ENCODE data around the gene PLCD3.

The PLCD3 gene

DNA sequence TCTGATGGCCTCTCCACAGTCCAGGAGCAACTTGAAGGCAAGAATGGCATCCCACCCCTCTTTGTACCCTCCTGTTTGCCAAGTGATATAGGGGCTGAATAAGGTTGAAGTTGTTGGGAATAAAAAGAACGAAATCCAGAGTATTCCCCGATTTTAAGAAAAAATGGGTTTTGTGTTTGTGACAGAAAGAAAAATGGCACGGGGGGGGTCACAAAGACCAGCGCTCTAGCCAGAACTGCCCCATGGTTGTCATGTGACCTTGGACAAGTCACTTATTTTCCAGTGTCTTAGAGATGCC lies 14.2 kb upstream of the PLCD3 start:
- Mint-ChIP-seq H3K36me3 (ENCODE audit: low read depth) (peaks cover 23% of the 10 kb centered on the region), H3K4me1 (ENCODE audit: low read depth) (peaks cover 22% of the 10 kb centered on the region), H3K9me3 (no peaks in the 10 kb centered on the region), H3K27ac (peak overlapping the region; percentile 100), H3K27me3 (ENCODE audit: low read depth) (peaks cover 3% of the 10 kb centered on the region), H3K4me3 (peak overlapping the region; percentile 99)
- DNase-seq (ENCODE audit: low spot score): no peak

GRCh38 chr17:45146166-45146565 lies 13.9 kb upstream of the PLCD3 start:
- DNase-seq (ENCODE audit: low spot score): no peak
- peak overlapping the region; percentile 99 for H3K4me3 Mint-ChIP-seq
- H3K36me3 Mint-ChIP-seq (ENCODE audit: low read depth): peaks cover 22% of the 10 kb centered on the region
- peaks cover 3% of the 10 kb centered on the region for H3K27me3 Mint-ChIP-seq (ENCODE audit: low read depth)
- H3K27ac Mint-ChIP-seq: peak overlapping the region; percentile 45
- peaks cover 22% of the 10 kb centered on the region for H3K4me1 Mint-ChIP-seq (ENCODE audit: low read depth)
- no peaks in the 10 kb centered on the region for H3K9me3 Mint-ChIP-seq

DNA sequence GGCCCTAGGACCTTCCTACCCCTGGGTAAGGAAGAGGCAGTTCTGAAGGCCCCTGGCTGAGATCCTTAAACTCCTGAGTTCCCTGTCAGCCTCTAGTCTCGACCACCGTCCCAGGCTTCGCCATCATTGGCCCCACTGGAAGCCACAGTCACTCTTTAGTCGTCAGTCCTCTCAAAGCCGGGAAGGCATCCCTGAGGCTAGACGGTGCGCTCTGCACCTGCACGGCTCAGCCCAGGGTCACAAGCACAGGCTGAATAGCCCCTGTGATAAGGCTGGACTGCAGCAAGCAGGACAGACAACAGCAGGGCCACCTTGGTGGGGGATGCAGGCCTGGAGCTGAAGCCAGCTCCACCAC lies 12.7 kb upstream of the PLCD3 start:
- peak overlapping the region; percentile 40 for H3K4me3 Mint-ChIP-seq
- peaks cover 3% of the 10 kb centered on the region for H3K27me3 Mint-ChIP-seq (ENCODE audit: low read depth)

GRCh38 chr17:45144199-45145034 lies 12.1 kb upstream of the PLCD3 start:
- H3K27me3 Mint-ChIP-seq (ENCODE audit: low read depth): peaks cover 3% of the 10 kb centered on the region
- H3K9me3 Mint-ChIP-seq: no peaks in the 10 kb centered on the region
- H3K36me3 Mint-ChIP-seq (ENCODE audit: low read depth): peaks cover 8% of the 10 kb centered on the region
- DNase-seq (ENCODE audit: low spot score): no peak
- no peak overlapping the region for H3K27ac Mint-ChIP-seq
- peaks cover 21% of the 10 kb centered on the region for H3K4me1 Mint-ChIP-seq (ENCODE audit: low read depth)
- H3K4me3 Mint-ChIP-seq: peak overlapping the region; percentile 40

More for the DNA sequence above, 12.7 kb upstream of the PLCD3 start:
- no peak overlapping the region for H3K27ac Mint-ChIP-seq
- H3K9me3 Mint-ChIP-seq: no peaks in the 10 kb centered on the region
- peaks cover 21% of the 10 kb centered on the region for H3K4me1 Mint-ChIP-seq (ENCODE audit: low read depth)
- DNase-seq (ENCODE audit: low spot score): no peak
- H3K36me3 Mint-ChIP-seq (ENCODE audit: low read depth): peaks cover 14% of the 10 kb centered on the region

DNA sequence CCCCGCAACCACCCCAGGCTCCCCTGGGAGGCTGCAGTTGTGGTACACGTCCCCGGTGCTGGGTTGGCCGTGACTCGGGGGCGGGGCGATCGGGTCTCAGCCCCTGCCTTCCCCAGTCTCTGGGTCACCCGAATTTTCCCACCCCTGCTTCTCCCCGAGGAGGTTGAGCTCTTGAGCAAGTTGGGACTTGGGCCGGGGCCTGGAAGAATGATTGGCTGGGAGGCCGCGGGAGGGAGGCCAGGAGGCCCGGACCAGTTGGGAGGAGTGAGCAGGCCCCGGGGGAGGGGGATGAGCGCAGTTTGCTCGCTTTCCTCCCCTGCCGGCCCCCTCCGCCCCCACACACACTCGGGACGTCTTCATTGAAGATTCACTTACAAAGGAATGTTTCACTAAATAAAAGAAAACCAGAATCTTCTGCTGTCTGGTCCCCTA lies 11.5 kb upstream of the PLCD3 start:
- Mint-ChIP-seq H3K9me3 (no peaks in the 10 kb centered on the region), H3K4me3 (peak overlapping the region; percentile 36), H3K27ac (no peak overlapping the region), H3K36me3 (ENCODE audit: low read depth) (peaks cover 4% of the 10 kb centered on the region), H3K4me1 (ENCODE audit: low read depth) (peaks cover 21% of the 10 kb centered on the region), H3K27me3 (ENCODE audit: low read depth) (peaks cover 3% of the 10 kb centered on the region)
- DNase-seq (ENCODE audit: low spot score): no peak

DNA sequence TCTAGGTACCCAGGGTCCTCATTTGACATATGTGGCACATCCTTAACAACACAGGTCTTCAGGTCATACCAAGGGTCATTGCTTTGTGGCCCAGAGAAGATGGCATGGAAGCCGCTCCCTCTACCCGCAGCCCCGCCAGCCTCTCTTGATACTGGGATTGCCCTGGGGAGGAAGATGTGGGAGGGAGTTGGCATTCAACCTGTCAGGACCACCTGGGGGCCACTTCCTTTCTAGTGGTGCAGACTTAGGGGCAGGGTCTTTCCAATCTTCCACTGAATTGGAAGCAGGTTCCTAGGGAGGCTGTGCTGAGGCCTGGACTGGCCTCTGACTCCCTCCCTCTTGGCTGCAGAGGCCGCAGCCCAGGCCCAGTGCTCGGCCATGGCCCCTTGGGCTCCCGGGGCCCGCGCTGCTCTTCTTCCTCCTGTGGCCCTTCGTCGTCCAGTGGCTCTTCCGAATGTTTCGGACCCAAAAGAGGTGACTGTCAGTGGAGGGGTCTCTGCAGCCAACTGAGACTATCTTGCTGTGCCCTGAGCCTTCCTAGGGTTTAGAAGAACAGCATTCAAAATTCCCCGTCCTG lies 10.9 kb upstream of the PLCD3 start:
- H3K36me3 Mint-ChIP-seq (ENCODE audit: low read depth): peaks cover 4% of the 10 kb centered on the region
- no peak overlapping the region for H3K4me3 Mint-ChIP-seq
- H3K27me3 Mint-ChIP-seq (ENCODE audit: low read depth): peaks cover under 1% of the 10 kb centered on the region
- no peak for DNase-seq (ENCODE audit: low spot score)
- H3K9me3 Mint-ChIP-seq: no peaks in the 10 kb centered on the region
- no peak overlapping the region for H3K27ac Mint-ChIP-seq
- peaks cover 21% of the 10 kb centered on the region for H3K4me1 Mint-ChIP-seq (ENCODE audit: low read depth)

GRCh38 chr17:45139533-45139920 lies 7.2 kb upstream of the PLCD3 start:
- DNase-seq (ENCODE audit: low spot score): no peak
- Mint-ChIP-seq H3K9me3 (no peaks in the 10 kb centered on the region), H3K27me3 (ENCODE audit: low read depth) (no peaks in the 10 kb centered on the region), H3K4me1 (ENCODE audit: low read depth) (peaks cover 19% of the 10 kb centered on the region), H3K4me3 (no peak overlapping the region), H3K36me3 (ENCODE audit: low read depth) (no peaks in the 10 kb centered on the region), H3K27ac (no peak overlapping the region)

GRCh38 chr17:45138911-45139532 lies 6.7 kb upstream of the PLCD3 start:
- Mint-ChIP-seq H3K27ac (no peak overlapping the region), H3K27me3 (ENCODE audit: low read depth) (no peaks in the 10 kb centered on the region), H3K4me3 (no peak overlapping the region), H3K36me3 (ENCODE audit: low read depth) (no peaks in the 10 kb centered on the region), H3K4me1 (ENCODE audit: low read depth) (peaks cover 19% of the 10 kb centered on the region), H3K9me3 (no peaks in the 10 kb centered on the region)
- no peak for DNase-seq (ENCODE audit: low spot score)

DNA sequence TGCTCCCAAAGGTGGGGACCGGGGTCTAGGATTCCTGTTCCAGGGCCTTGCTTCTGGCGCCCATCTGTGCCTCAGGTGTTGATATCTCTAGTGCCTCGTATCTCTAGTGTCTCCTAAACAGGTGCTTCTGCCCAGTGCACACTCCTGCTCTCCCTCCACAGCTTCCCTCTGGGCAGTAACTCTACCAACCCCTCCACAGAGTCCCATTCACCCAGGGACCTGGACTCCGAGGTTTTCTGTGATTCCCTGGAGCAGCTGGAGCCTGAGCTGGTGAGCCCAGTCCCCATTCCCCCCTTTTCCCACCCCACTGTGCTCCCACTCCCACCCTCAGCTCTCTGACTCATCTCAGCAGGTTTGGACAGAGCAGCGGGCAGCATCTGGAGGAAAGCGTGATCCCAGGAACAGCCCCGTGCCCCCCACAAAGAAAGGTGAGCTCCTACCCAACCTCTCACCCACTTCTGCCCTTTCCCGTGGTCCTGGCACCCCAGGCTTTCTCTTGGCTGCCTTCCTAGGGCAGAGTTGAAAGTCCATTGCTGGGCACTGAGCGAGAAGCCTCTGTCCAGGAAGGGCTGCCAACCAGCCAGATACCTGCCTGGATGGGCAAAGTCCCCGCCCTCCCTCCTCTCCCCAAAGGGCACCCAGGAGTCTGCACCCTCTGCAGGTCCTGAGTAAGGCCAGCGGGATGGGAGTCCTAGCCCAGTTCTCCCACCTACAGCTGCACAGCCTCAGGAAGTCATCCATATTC lies 5.4 kb upstream of the PLCD3 start:
- Mint-ChIP-seq H3K27me3 (ENCODE audit: low read depth) (no peaks in the 10 kb centered on the region), H3K27ac (no peak overlapping the region), H3K9me3 (no peaks in the 10 kb centered on the region), H3K36me3 (ENCODE audit: low read depth) (no peaks in the 10 kb centered on the region), H3K4me1 (ENCODE audit: low read depth) (peaks cover 23% of the 10 kb centered on the region), H3K4me3 (no peak overlapping the region)
- no peak for DNase-seq (ENCODE audit: low spot score)

DNA sequence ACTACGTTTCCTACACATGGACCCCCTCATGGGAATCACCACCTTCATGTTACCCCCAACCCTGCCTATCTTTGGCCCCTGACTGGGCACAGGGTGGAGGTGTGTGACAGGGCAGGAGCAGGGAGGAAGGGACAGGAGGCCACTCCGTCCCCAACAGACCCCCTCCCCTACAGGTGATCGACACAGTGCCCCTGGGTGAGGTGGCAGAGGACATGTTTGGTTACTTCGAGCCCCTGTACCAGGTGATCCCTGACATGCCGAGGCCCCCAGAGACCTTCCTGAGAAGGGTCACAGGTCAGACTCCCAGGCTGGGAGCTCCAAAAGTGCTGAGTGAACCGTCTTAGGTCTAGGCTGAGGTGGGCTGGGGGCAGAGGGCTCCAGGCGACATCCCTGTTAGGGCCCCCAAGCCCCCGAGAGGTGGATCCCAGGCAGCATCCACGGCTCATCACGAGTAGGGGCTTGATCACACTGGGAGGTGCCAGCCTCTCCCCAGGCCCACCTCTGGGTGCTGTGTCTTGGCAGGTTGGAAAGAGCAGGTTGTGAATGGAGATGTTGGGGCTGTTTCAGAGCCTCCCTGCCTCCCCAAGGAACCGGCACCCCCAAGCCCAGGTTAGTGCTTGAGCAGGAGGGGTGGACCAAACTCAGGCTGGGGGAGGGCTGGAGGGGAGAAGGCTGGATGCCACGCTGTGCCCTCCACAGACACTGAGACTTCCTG lies 4.7 kb upstream of the PLCD3 start:
- no peaks in the 10 kb centered on the region for H3K27me3 Mint-ChIP-seq (ENCODE audit: low read depth)
- no peak for DNase-seq (ENCODE audit: low spot score)
- H3K9me3 Mint-ChIP-seq: no peaks in the 10 kb centered on the region
- no peaks in the 10 kb centered on the region for H3K36me3 Mint-ChIP-seq (ENCODE audit: low read depth)
- peaks cover 22% of the 10 kb centered on the region for H3K4me1 Mint-ChIP-seq (ENCODE audit: low read depth)
- H3K27ac Mint-ChIP-seq: no peak overlapping the region
- H3K4me3 Mint-ChIP-seq: peak overlapping the region; percentile 92

DNA sequence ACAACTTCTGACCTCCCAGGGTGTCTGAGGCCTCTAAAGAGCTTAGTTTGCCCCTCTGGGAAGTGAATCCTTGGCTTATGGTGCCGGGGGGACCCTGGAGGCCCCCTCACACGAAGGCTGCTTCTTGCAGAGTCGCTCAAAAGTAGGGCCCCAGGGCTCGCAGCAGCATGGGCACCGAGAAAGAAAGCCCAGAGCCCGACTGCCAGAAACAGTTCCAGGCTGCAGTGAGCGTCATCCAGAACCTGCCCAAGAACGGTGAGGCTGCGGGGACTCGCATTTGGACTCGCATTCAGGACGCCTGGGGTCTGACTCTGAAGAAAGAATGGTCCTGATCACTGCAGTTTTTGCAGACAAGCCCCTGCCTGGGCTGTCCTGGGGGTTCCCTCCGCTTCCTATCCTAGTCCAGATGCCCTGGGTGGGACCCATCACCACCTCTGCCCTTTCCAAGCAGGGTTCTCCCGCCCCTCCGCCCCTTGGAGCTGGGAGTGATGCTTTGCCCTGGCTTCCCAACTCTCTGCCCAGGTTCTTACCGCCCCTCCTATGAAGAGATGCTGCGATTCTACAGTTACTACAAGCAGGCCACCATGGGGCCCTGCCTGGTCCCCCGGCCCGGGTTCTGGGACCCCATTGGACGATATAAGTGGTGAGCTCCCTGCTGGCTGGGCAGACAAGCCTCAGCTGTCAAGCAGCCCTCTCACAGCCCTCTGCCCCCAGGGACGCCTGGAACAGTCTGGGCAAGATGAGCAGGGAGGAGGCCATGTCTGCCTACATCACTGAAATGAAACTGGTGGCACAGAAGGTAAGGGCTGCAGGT lies 3.9 kb upstream of the PLCD3 start:
- Mint-ChIP-seq H3K9me3 (no peaks in the 10 kb centered on the region), H3K4me1 (ENCODE audit: low read depth) (peaks cover 15% of the 10 kb centered on the region), H3K27me3 (ENCODE audit: low read depth) (peaks cover 3% of the 10 kb centered on the region), H3K4me3 (peak overlapping the region; percentile 92), H3K27ac (peak overlapping the region; percentile 74), H3K36me3 (ENCODE audit: low read depth) (no peaks in the 10 kb centered on the region)
- DNase-seq (ENCODE audit: low spot score): no peak

- peak; percentile 96 for DNase-seq (ENCODE audit: low spot score)
- Mint-ChIP-seq H3K9me3 (no peaks in the 10 kb centered on the region), H3K27me3 (ENCODE audit: low read depth) (peaks cover 8% of the 10 kb centered on the region), H3K27ac (peak within 1 kb of the TSS; percentile 74), H3K36me3 (ENCODE audit: low read depth) (no peaks in the 10 kb centered on the region), H3K4me3 (peak within 1 kb of the TSS; percentile 92), H3K4me1 (ENCODE audit: low read depth) (peaks cover 11% of the 10 kb centered on the region)
Observed at GRCh38 chr17:45135192-45135977, 3.1 kb upstream of the PLCD3 start, which contains the start of gene ACBD4. TSS of gene ACBD4 (plus strand) at chr17:45135687. CDS start at chr17:45136145, 458 bp downstream.

Measured in T-helper 2 cell treated with Interferon-gamma antibody and Interleukin-4, amounts not matched to agents 5 μg/mL and 100 μg/mL, for 36 hours (primary cell).